Measurements from ENCODE around the gene BMPR2. TPM values are rescaled to one million over a fixed set of nuclear protein-coding genes. Genes with fewer than 3 reads are reported as not detected.

BMPR2 gene
- total RNA-seq, 1 experiment from 2014 or later: 34.9 TPM

GRCh38 chr2:202479090-202479489 is 103.0 kb downstream of the BMPR2 start:
- Histone ChIP-seq H3K9me3 (ENCODE audit: low read depth, low read length, poor library complexity, severe bottlenecking) (no peaks in the 10 kb centered on the region), H3K4me3 (ENCODE audit: low read depth, low read length, poor library complexity, severe bottlenecking) (no peak overlapping the region), H3K27me3 (replicated peaks; ENCODE audit: insufficient read depth, low read depth, low read length, poor library complexity) (no peaks in the 10 kb centered on the region), H3K4me1 (ENCODE audit: insufficient read depth, low read length, poor library complexity, severe bottlenecking) (peaks cover 6% of the 10 kb centered on the region), H3K36me3 (ENCODE audit: insufficient read depth, low read length, poor library complexity, severe bottlenecking) (no peaks in the 10 kb centered on the region), H3K27ac (ENCODE audit: low read depth, low read length, poor library complexity, severe bottlenecking) (no peak overlapping the region)
- no peak for DNase-seq (ENCODE audit: low spot score)
- POLR2A ChIA-PET (ENCODE audit: low non-redundant PET): no interaction called here
- TF ChIP-seq CTCF (conservative IDR thresholded peaks at IDR 0.05; ENCODE audit: low read depth, low read length) (no peak), EZH2 (IDR thresholded peaks at IDR 0.05; ENCODE audit: borderline replicate concordance, low read depth, low read length, poor library complexity, severe bottlenecking) (no peak)
- CTCF ChIA-PET: no interaction called here
- no TSS peak for BruUV-seq (replicated peaks)
- intact Hi-C loops (cut with micrococcal nuclease; ENCODE audit: unreplicated experiment): no loop called here

DNA sequence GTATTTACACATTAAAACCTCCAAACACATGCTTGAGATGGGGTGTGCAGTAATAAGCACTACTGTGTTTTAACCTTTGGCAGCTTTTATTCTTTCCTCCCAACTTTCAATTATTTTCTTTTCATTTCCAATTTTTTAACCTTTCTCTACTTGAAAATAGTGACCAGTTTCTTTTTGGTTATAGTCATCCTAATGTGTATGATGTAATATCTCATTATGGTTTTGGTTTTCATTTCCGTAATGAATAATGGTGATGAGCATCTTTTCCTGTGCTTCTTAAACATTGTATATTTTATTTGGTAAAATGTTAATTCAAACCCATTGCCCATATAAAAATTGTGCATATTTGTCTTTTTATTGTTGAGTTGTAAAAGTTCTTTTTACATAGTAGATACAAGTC is 103.5 kb downstream of the BMPR2 start:
- Histone ChIP-seq H3K4me3 (ENCODE audit: low read depth, low read length, poor library complexity, severe bottlenecking) (no peak overlapping the region), H3K27ac (ENCODE audit: low read depth, low read length, poor library complexity, severe bottlenecking) (no peak overlapping the region), H3K9me3 (ENCODE audit: low read depth, low read length, poor library complexity, severe bottlenecking) (no peaks in the 10 kb centered on the region), H3K4me1 (ENCODE audit: insufficient read depth, low read length, poor library complexity, severe bottlenecking) (peaks cover 6% of the 10 kb centered on the region), H3K36me3 (ENCODE audit: insufficient read depth, low read length, poor library complexity, severe bottlenecking) (no peaks in the 10 kb centered on the region), H3K27me3 (replicated peaks; ENCODE audit: insufficient read depth, low read depth, low read length, poor library complexity) (no peaks in the 10 kb centered on the region)
- intact Hi-C loops (cut with micrococcal nuclease; ENCODE audit: unreplicated experiment): no loop called here
- CTCF ChIA-PET: no interaction called here
- POLR2A ChIA-PET (ENCODE audit: low non-redundant PET): no interaction called here
- DNase-seq (ENCODE audit: low spot score): no peak
- no TSS peak for BruUV-seq (replicated peaks)
- TF ChIP-seq CTCF (conservative IDR thresholded peaks at IDR 0.05; ENCODE audit: low read depth, low read length): no peak
- TF ChIP-seq EZH2 (IDR thresholded peaks at IDR 0.05; ENCODE audit: borderline replicate concordance, low read depth, low read length, poor library complexity, severe bottlenecking): no peak

DNA sequence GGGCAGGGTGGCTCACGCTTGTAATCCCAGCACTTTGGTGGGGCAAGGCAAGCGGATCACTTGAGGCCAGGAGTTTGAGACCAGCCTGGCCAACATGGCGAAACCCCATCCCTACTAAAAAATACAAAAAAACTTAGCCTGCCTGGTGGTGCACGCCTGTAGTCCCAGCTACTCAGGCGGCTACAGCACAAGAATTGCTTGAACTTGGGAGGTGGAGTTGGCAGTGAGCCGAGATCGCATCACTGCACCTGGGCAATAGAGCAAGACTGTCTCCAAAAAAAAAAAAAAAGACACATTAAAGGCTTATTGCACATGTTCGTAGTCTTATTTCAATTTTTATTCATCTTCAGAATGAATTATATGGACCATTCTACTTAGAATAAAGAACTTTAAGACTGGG is 110.2 kb downstream of the BMPR2 start:
- DNase-seq (ENCODE audit: low spot score): no peak
- POLR2A ChIA-PET (ENCODE audit: low non-redundant PET): no interaction called here
- Histone ChIP-seq H3K27ac (ENCODE audit: low read depth, low read length, poor library complexity, severe bottlenecking) (no peak overlapping the region), H3K36me3 (ENCODE audit: insufficient read depth, low read length, poor library complexity, severe bottlenecking) (no peaks in the 10 kb centered on the region), H3K9me3 (ENCODE audit: low read depth, low read length, poor library complexity, severe bottlenecking) (no peaks in the 10 kb centered on the region), H3K27me3 (replicated peaks; ENCODE audit: insufficient read depth, low read depth, low read length, poor library complexity) (no peaks in the 10 kb centered on the region), H3K4me3 (ENCODE audit: low read depth, low read length, poor library complexity, severe bottlenecking) (no peak overlapping the region), H3K4me1 (ENCODE audit: insufficient read depth, low read length, poor library complexity, severe bottlenecking) (no peaks in the 10 kb centered on the region)
- CTCF ChIA-PET: no interaction called here
- no peak for TF ChIP-seq CTCF (conservative IDR thresholded peaks at IDR 0.05; ENCODE audit: low read depth, low read length)
- TF ChIP-seq EZH2 (IDR thresholded peaks at IDR 0.05; ENCODE audit: borderline replicate concordance, low read depth, low read length, poor library complexity, severe bottlenecking): no peak
- no TSS peak for BruUV-seq (replicated peaks)
- intact Hi-C loops (cut with micrococcal nuclease; ENCODE audit: unreplicated experiment): no loop called here
